AG10803 (cell line): ENCODE measurements around the gene CRYGC.

Experiments used
- DNase-seq: peaks from one replicate; pipeline ENCODE4 v3.0.0; 2010; ENCODE audit warnings: low read depth
- H3K4me3 ChIP-seq: 2 replicates; pipeline ENCODE4 v1.5.1; 2011; ENCODE audit warnings: mild to moderate bottlenecking, low read length, control low read depth
- CTCF ChIP-seq: conservative IDR thresholded peaks from 2 replicates; pipeline ENCODE4 v1.5.1; 2011; ENCODE audit warnings: mild to moderate bottlenecking, low read length, control low read depth, inconsistent platforms

Gene CRYGC

GRCh38 chr2:208129744-208130711, at the start of gene CRYGC:
Gene CRYGC, minus strand, starts transcription at chr2:208129828. Its CDS starts 36 bp downstream, at chr2:208129792.
- DNase-seq = no peak
- no peak within 1 kb of the TSS for H3K4me3 ChIP-seq
- no peak for TF ChIP-seq CTCF

- no peak for TF ChIP-seq CTCF
- no peak overlapping the region for H3K4me3 ChIP-seq
- no peak for DNase-seq
These were observed 49.5 kb upstream of the CRYGC start for GRCh38 chr2:208179028-208179609.

GRCh38 chr2:208175840-208176153, 46.2 kb upstream of the CRYGC start:
- no peak for TF ChIP-seq CTCF
- DNase-seq = no peak
- no peak overlapping the region for H3K4me3 ChIP-seq

- DNase-seq = peak; percentile 73
- H3K4me3 ChIP-seq = no peak overlapping the region
- peak; percentile 97 for TF ChIP-seq CTCF
These were observed 45.6 kb upstream of the CRYGC start for GRCh38 chr2:208175069-208175839.

- DNase-seq = no peak
- TF ChIP-seq CTCF = no peak
- H3K4me3 ChIP-seq = no peak overlapping the region
These were observed 44.5 kb upstream of the CRYGC start for GRCh38 chr2:208174144-208174543.

GRCh38 chr2:208172125-208172524, 42.5 kb upstream of the CRYGC start:
- DNase-seq = no peak
- no peak overlapping the region for H3K4me3 ChIP-seq
- no peak for TF ChIP-seq CTCF
